GM23338 (cell line): ENCODE data around the gene SMIM15. TPM values are rescaled to one million over a fixed set of nuclear protein-coding genes. Genes with fewer than 3 reads are reported as not detected.

ENCODE experiments used
- ATAC-seq: fragments of 200-7000 bp; cut with Tn5 transposase; 3 replicates; pipeline ENCODE4 v1.9.1; 2020
- DNase-seq: peaks from one replicate; pipeline ENCODE4 v3.0.0-alpha.2; 2015; ENCODE audit warnings: low spot score
- H2AFZ ChIP-seq: fragments of 200-600 bp; sonication (generic); 2 replicates; pipeline ENCODE4 v1.8.0; 2016; ENCODE audit warnings: antibody characterized with exemption, mild to moderate bottlenecking, moderate library complexity
- H3F3A ChIP-seq: fragments of 200-600 bp; sonication (generic); replicated peaks from 2 replicates; pipeline ENCODE4 v1.8.0; 2017; ENCODE audit warnings: antibody characterized with exemption, mixed run types, low read depth
- H3K27ac ChIP-seq: fragments of 200-600 bp; sonication (generic); 2 replicates; pipeline ENCODE4 v1.6.1; 2016; ENCODE audit warnings: low read depth
- H3K27me3 ChIP-seq: fragments of 200-600 bp; sonication (generic); 2 replicates; pipeline ENCODE4 v1.8.0; 2016; ENCODE audit warnings: mild to moderate bottlenecking, mixed run types, moderate library complexity; ENCODE audit not compliant: insufficient read depth
- H3K36me3 ChIP-seq: fragments of 200-600 bp; sonication (generic); 2 replicates; pipeline ENCODE4 v1.8.0; 2016; ENCODE audit warnings: mild to moderate bottlenecking; ENCODE audit not compliant: insufficient read depth
- H3K4me1 ChIP-seq: fragments of 200-600 bp; sonication (generic); 2 replicates; pipeline ENCODE4 v1.8.0; 2016; ENCODE audit warnings: mild to moderate bottlenecking, moderate library complexity; ENCODE audit not compliant: insufficient read depth
- H3K4me2 ChIP-seq: fragments of 200-600 bp; sonication (generic); 2 replicates; pipeline ENCODE4 v1.7.1; 2017; ENCODE audit warnings: mixed run types
- H3K4me3 ChIP-seq: fragments of 200-600 bp; sonication (generic); 2 replicates; pipeline ENCODE4 v1.6.1; 2016; ENCODE audit warnings: mixed run types
- H3K79me2 ChIP-seq: fragments of 200-600 bp; sonication (generic); replicated peaks from 2 replicates; pipeline ENCODE4 v1.8.0; 2017; ENCODE audit warnings: mild to moderate bottlenecking; ENCODE audit not compliant: insufficient read depth
- H3K9me2 ChIP-seq: fragments of 200-600 bp; sonication (generic); 2 replicates; pipeline ENCODE4 v1.8.0; 2017; ENCODE audit not compliant: insufficient read depth
- H4K20me1 ChIP-seq: fragments of 200-600 bp; sonication (generic); replicated peaks from 2 replicates; pipeline ENCODE4 v1.8.0; 2017; ENCODE audit warnings: mild to moderate bottlenecking; ENCODE audit not compliant: insufficient read depth
- H3K27ac Mint-ChIP-seq: 2 replicates; pipeline ENCODE4 v1.8.0; 2020; ENCODE audit warnings: inconsistent platforms, mild to moderate bottlenecking, moderate library complexity, mixed read lengths
- H3K27me3 Mint-ChIP-seq: 3 replicates; pipeline ENCODE4 v1.8.0; 2022; ENCODE audit warnings: low read depth, mild to moderate bottlenecking, moderate library complexity, mixed read lengths, inconsistent platforms; ENCODE audit not compliant: insufficient read depth, poor library complexity
- H3K36me3 Mint-ChIP-seq: 3 replicates; pipeline ENCODE4 v1.8.0; 2021; ENCODE audit warnings: low read depth, mild to moderate bottlenecking, inconsistent platforms, moderate library complexity, mixed read lengths
- H3K4me1 Mint-ChIP-seq: 3 replicates; pipeline ENCODE4 v1.8.0; 2020; ENCODE audit warnings: mild to moderate bottlenecking, inconsistent platforms, mixed read lengths
- H3K4me3 Mint-ChIP-seq: 3 replicates; pipeline ENCODE4 v1.8.0; 2021; ENCODE audit warnings: moderate library complexity, mild to moderate bottlenecking, inconsistent platforms, mixed read lengths
- H3K9me3 Mint-ChIP-seq: 3 replicates; pipeline ENCODE4 v1.8.0; 2020; ENCODE audit warnings: moderate library complexity, mild to moderate bottlenecking, inconsistent platforms, mixed read lengths
- CREB1 ChIP-seq: fragments of 250-450 bp; sonication (Bioruptor Pico); IDR thresholded peaks from 2 replicates; pipeline ENCODE4 v1.5.0; 2020; ENCODE audit warnings: low read depth, mild to moderate bottlenecking, moderate library complexity
- CTCF ChIP-seq, 2 experiments: fragments of 200-600 bp in 1 of 2; sonication (generic) in 1 of 2; conservative IDR thresholded peaks; 2 replicates each; pipeline versions ENCODE4 v1.5.1 to v1.6.1; 2016 to 2017; ENCODE audit warnings: antibody characterized with exemption in 2 of 2, low read depth in 2 of 2, mild to moderate bottlenecking in 2 of 2, moderate library complexity in 1 of 2
- EZH2 ChIP-seq: fragments of 200-600 bp; sonication (generic); IDR thresholded peaks from one replicate; pipeline ENCODE4 v1.8.0; 2017; ENCODE audit warnings: antibody characterized with exemption, mild to moderate bottlenecking, low read depth; ENCODE audit not compliant: unreplicated experiment
- EZH2phosphoT487 ChIP-seq: fragments of 200-600 bp; sonication (generic); IDR thresholded peaks from one replicate; pipeline ENCODE4 v1.8.1; 2018; ENCODE audit warnings: antibody characterized with exemption; ENCODE audit not compliant: unreplicated experiment
- NANOG ChIP-seq: IDR thresholded peaks from 2 replicates; pipeline ENCODE4 v1.6.1; 2016; ENCODE audit warnings: antibody characterized with exemption, borderline replicate concordance
- POLR2AphosphoS5 ChIP-seq: IDR thresholded peaks from 2 replicates; pipeline ENCODE4 v1.6.1; 2016; ENCODE audit warnings: antibody characterized with exemption, low read depth
- ZNF114 ChIP-seq: fragments of 250-450 bp; sonication (Bioruptor Pico); IDR thresholded peaks from 2 replicates; pipeline ENCODE4 v1.5.0; 2020; ENCODE audit warnings: mild to moderate bottlenecking, moderate library complexity
- ZNF331 ChIP-seq: fragments of 250-450 bp; sonication (Bioruptor Pico); IDR thresholded peaks from 2 replicates; pipeline ENCODE4 v1.5.0; 2020; ENCODE audit warnings: low read depth, mild to moderate bottlenecking, moderate library complexity
- ZNF462 ChIP-seq: fragments of 250-450 bp; sonication (Bioruptor Pico); IDR thresholded peaks from 2 replicates; pipeline ENCODE4 v1.5.0; 2020; ENCODE audit warnings: mild to moderate bottlenecking, moderate library complexity
- polyA plus RNA-seq: library from polyadenylated mRNA; unstranded; fragments of >200 nt; fragmentation: Nextera tagmentation; extraction: Ambion mirVana; gene quantifications from 2 replicates; pipeline ENCODE4 v1.2.1, GENCODE V29; 2016
- total RNA-seq: library from RNA; depleted of rRNA; stranded (reverse); fragments of >200 nt; shearing (Covaris generic); gene quantifications from 2 replicates; pipeline ENCODE4 v1.2.3, GENCODE V29; 2014

SMIM15 gene
- total and polyA plus RNA-seq, 2 experiments from 2014 or later: 33.4 to 53.9 TPM

GRCh38 chr5:61205013-61205412 is 42.7 kb upstream of the SMIM15 start (continued):
- TF ChIP-seq ZNF462 (CRISPR knock-in tag): no peak

- H3K9me3 Mint-ChIP-seq: peaks cover 16% of the 10 kb centered on the region
- H3K27ac ChIP-seq: no peak overlapping the region
- H3K4me1 Mint-ChIP-seq: no peaks in the 10 kb centered on the region
- H3K4me3 Mint-ChIP-seq: no peak overlapping the region
- H3K4me1 ChIP-seq: no peaks in the 10 kb centered on the region
- H4K20me1 ChIP-seq: no peaks in the 10 kb centered on the region
- H3K79me2 ChIP-seq: no peaks in the 10 kb centered on the region
- TF ChIP-seq EZH2phosphoT487 (no peak), CTCF (conservative IDR thresholded peaks at IDR 0.05; ENCODE audit: low read depth in 2 of 2) (no peak), CREB1 (no peak), EZH2 (no peak), ZNF114 (CRISPR knock-in tag) (no peak), ZNF331 (no peak), POLR2AphosphoS5 (no peak), NANOG (no peak)
- no peaks in the 10 kb centered on the region for H3F3A ChIP-seq
- ATAC-seq (no peak), DNase-seq (no peak)
- H3K4me3 ChIP-seq: no peak overlapping the region
- H3K27ac Mint-ChIP-seq: no peak overlapping the region
- H3K9me2 ChIP-seq: peaks cover 8% of the 10 kb centered on the region; the same call in 1 of the 2 replicates
- H3K27me3 ChIP-seq: no peaks in the 10 kb centered on the region
- H3K36me3 ChIP-seq: no peaks in the 10 kb centered on the region
- H2AFZ ChIP-seq: no peak overlapping the region
- no peaks in the 10 kb centered on the region for H3K27me3 Mint-ChIP-seq
- H3K4me2 ChIP-seq: no peak overlapping the region
- H3K36me3 Mint-ChIP-seq: peaks cover 14% of the 10 kb centered on the region
Measured at GRCh38 chr5:61202213-61202612, 39.9 kb upstream of the SMIM15 start.
